GM18505 (cell line): Measurements from ENCODE around the gene ASPHD1.
"Not testable (repeated sequence)": the region's sequence is repeated elsewhere in the genome, so short reads cannot be mapped to it uniquely, and the experiment has no call there.

Experiments
- ATAC-seq: cut with Tn5 transposase; IDR thresholded peaks from one replicate; pipeline ENCODE4 v1.9.1; 2021; ENCODE audit not compliant: unreplicated experiment
- POLR2A ChIP-seq: IDR thresholded peaks from 4 replicates; pipeline ENCODE4 v1.6.1; 2011; ENCODE audit warnings: borderline replicate concordance; ENCODE audit not compliant: insufficient read depth, insufficient read length; ENCODE audit errors: extremely low read depth

ASPHD1 gene

DNA sequence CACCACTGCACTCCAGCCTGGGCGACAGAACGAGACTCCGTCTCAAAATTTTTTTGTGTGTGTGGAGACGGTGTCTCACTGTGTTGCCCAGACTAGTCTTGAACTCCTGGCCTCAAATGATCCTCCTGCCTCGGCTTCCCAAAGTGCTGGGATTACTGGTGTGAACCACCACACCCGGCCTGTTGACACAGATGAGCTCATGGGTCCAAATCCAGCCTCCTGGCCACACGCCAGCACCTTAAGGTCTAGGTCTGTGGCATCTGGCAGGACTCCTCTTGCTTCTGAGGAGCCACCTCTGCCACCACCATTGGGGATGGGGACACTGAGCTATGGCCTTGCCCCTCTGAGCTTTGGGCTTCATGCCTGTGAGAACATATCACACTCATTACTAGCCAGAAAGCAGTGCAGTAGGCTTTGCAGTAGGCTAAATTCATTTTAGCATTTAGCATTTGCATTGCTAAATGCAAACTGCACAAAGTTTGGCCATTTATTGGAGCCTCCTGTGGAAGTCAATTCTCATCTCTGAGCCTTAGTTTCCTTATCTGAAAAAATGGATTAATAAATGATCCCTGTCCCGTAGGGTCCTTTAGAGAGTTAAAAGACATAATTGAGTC is 31.8 kb upstream of the ASPHD1 start:
- ATAC-seq, result no peak
- TF ChIP-seq POLR2A, result no peak

DNA sequence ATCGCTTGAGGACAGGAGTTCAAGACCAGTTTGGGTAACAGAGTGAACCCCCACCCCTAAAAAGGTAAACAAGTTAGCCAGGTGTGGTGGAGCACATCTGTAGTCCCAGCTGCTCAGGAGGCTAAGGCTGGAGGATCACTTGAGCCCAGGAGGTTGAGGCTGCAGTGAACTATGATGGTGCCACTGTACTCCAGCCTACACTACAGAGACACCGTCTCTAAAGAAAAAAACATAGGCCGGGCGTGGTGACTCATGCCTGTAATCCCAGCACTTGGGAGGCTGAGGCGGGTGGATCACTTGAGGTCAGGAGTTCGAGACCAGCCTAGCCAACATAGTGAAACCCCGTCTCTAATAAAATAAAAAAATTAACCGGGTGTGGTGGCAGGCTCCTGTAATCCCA is 31.2 kb upstream of the ASPHD1 start:
- ATAC-seq, result not testable (repeated sequence)

DNA sequence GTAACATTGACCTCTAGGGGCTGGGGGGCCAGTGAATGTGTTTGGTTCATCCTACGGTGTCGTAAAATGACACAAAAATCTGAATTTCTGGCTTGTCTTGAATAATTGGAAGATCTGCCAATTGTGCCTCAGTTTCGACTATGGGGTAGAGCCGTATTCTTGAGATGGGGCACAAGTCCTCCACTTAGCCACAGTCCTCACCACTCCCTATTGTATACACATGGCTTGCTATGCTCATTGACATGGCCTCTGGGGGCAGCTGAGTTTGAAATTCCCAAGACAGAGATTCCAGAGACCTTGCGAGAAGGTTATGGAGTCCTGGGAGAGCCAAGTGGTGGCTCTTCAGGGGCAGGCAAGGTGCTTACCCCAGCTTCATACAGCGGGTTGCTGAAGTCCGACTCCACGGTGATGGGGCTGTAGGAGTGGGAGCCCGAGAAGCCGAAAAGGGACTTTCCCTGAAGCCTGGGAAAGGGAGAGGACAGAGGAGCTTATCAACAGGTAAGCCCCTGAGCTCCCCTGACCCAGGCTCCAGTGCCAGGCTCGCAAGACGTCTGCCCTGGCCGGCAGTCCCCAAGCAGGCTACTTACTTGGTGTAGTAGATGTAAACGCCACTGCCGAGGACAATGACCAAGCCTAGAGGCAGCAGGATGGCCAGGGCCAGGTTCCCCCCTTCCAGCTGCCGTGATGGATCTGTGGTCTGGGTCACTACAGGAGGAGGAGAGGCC is 28.3 kb upstream of the ASPHD1 start:
- no peak for TF ChIP-seq POLR2A
- ATAC-seq, result no peak

DNA sequence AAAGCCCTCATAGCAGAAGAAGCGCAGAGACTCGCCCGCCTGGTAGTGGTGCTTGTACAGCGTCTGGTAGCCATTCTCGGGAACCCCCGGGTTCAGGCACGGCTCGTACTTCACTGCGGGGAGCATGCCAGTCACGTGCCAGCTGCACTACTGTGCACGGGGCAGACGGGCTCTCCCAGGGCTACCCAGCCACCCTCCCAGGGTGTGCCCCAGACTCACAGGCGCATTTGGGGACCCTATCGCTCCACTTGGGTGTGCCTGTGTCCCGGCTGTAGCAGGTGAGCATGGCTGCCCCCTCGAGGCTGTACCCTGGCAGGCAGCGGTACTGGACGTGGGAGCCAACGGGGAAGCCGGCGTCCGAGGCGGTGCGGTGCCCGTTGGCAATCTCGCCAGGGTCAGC is 27.0 kb upstream of the ASPHD1 start:
- no peak for ATAC-seq

DNA sequence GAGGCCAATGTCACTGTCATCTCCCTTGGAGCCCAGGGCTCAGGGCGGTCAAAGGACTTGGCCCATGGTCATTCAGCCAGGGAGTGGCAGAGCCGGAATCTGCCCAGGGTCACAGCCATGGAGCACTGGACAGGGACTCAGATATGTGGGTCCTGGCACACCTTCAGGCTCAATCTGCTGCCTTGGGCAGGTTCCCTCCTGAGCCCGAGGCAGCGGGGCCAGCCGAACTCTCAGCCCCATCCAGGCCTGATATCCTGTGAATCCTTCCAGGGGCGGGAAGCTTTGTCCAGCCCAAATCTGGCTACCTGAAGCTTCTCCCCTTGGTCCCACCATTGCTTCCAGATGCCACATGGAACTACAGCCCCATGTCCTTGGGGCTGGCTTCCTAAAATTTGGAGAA is 25.1 kb upstream of the ASPHD1 start:
- no peak for TF ChIP-seq POLR2A
- ATAC-seq, result no peak

More for the DNA sequence above, 27.0 kb upstream of the ASPHD1 start:
- TF ChIP-seq POLR2A, result no peak

DNA sequence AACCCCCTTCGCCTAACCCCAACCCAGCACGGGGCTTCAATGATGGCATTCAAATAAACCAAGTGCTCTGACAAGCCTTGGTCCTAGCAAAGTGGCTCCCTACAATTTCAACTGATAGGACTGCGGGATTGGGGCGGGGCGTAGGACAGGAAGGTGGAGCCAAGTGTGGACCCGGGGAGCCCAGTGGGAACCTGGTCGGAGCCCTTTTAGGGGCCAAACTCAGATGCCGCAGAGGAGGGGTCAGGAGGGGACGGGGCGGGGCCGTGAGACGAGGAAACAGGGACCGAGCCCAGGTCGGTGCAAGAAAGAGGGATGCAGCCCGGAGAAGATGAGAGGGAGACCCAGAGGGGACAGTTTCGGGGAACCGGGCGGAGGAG is 24.1 kb upstream of the ASPHD1 start:
- ATAC-seq, result no peak
- no peak for TF ChIP-seq POLR2A

DNA sequence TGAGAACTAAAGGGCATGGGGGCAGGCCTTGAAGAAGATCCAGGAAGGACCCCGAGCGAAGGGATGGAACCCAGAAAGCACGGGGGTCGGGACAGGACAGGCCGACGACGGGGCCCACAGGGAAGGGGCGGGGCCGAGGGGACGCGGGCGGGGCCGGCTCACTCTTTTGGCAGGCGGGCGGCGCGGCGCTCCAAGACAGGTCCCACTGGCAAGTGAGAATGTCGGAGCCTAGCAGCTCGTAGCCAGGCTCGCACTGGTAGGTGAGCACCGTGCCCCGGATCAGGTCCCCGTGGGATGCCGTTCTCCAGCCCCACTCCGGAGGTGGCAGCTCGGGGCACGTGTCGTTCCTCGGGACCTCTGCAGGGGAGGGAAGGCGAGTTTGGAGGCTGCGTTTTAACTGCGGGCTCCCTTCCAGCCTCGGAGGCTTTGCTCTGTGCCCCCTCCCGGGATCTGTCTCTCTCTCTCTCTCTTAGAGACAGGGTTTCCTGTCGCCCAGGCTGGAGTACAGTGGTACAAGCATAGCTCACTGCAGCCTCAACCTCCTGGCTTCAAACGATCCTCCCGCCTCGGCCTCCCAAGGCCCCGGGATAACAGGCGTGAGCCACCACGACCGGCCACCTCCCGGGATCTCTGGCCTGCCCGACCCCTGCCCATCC is 23.6 kb upstream of the ASPHD1 start:
- no peak for TF ChIP-seq POLR2A
- no peak for ATAC-seq

DNA sequence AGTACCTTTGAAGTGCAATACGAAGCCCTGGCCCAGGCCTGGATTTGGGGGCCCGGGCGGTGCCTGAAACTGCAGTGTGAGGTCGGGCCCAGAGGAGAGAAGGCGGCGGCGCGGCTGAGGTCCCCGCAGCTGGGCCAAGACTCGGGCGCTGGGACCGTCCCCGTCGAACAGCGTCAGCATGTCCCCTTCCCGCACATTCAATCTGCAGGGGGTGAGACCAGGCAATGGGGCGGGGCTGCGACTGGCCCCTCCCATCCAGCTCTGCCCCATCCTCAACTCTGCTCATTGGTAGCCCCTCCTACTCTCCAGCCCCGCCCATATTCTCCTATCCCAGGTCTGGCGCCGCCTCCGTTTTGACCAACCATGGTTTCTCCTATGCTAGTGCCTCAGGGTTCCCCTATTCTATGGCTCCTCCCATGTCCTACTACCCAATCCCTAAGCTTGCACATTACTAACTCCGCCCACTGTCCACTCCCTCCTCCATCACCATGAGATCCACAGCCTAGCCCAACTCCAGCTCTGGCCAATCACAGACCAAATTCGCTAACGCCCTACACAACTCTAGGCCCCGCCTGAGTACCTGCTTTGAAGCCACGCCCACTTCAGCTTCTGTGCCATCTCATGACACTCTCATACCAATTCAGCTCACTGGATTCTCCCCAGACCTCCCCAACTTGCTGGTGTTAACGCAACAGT is 22.9 kb upstream of the ASPHD1 start:
- TF ChIP-seq POLR2A, result no peak
- no peak for ATAC-seq

DNA sequence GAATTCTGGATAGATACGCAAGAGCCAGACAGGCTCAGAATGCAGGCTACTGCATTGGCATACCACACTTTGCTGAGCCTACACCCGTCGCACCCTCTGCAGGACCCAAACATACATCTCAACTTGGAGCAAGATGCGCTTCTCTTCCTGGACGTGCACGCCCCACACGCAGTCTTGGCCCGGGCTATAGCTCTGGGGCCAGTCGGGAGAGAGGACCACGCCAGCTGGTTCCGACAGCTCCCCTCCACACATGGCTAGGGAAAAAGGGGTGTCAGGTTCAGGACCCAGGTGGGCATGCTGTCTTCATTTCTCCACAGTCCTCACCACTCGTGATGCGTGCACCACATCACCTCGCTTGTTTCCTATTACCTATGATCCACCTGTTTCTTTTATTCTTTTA is 22.1 kb upstream of the ASPHD1 start:
- no peak for ATAC-seq
- no peak for TF ChIP-seq POLR2A

DNA sequence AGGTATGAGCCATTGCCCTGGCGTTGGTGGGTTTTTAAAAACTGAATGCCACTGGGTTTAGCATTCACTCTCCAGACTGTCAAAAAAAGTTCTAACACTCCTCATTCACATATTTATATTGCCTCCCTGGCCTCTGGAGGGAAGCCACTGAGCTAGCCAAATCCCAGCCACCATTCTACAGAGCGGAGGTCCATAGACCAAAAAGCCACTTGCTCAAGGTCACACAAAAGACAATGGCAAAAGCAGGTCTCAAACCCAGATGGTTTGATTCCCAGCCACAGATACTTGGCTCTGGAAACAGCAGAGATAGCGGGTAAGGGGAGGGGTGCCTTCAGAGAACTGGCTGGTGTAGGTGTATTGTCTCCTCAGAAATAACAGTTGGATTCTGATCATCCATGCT is 19.2 kb upstream of the ASPHD1 start:
- TF ChIP-seq POLR2A, result no peak
- ATAC-seq, result no peak

DNA sequence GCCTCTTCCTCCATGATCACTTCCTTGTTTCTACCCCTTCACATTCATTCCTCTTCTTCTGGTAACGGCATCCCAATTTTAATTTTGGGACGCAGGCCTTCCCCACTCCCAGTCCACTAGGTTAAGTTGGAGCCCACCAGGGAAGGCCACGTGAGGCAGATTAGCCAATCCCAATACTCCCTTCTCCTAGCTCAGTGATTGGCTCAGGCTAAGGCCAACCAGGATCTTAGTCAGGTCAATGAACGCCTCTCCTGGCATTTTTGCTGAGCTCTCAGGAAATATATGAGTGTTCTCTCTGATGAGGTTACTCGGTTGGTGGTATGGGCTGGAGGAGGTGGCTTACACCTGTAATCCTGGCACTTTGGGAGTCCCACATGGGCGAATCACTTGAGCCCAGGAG is 16.3 kb upstream of the ASPHD1 start:
- no peak for TF ChIP-seq POLR2A
- ATAC-seq, result no peak

DNA sequence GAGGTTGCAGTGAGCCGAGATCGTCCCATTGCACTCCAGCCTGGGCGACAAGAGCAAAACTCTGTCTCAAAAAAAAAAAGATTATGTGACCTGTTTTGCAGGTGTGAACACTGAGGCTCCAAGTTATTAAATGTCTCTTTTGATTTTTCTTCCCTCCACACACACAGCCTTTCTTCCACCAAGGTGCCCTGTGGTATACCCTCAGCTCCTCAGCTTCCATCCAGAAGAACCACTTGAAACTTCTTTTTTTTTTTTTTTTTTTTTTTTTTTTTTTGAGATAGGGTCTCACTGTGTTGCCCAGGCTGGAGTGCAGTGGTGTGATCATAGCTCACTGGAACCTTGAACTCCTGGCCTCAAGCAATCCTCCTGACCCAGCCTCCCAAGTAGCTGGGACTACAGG is 10.9 kb upstream of the ASPHD1 start:
- not testable (repeated sequence) for ATAC-seq

DNA sequence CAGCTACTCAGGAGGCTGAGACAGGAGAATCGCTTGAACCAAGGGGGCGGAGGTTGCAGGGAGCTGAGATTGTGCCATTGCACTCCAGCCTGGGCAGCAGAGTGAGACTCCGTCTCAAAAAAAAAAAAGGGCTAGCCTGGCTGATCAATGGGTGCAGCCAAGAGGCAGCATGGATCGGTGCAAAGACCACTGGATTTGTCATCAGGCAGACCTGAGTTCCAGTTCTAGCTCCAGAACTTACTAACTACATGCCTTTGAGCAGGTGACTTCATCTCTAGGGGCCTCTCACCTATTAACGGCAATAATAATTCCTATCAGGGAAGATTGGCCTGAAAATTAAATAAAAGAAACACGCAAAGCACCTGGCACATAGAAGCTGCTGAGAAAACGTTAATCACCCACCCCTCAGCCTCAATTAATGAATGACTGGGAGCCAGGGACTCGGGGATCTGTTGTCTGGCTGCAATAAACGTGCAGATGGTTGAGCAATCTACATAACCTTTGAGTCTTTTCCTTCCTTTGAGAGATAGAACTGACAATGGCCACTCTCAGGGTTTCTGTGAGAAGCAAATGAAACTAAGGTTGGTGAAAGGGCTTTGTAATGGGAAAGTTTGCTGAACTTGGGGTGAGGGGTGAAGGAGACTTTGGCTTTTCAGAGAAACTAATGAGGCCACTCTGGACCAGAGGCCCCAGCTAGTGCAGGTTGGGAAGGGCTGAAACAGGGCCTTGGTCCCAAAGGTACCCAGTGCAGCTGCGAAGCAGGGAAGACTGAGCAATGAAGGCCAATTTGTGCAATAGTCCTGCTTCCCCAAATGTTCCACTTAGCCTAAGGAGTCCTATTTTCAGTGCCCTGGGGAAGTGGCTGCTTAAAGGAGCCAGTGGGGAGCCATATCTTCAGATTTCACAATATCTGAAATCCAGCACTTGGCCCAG is 8.5 kb upstream of the ASPHD1 start:
- ATAC-seq, result no peak
- TF ChIP-seq POLR2A, result no peak
